GM06990 (cell line): ENCODE data around the gene PROKR1.

Experiments used
- DNase-seq: peaks from one replicate; pipeline ENCODE4 v3.0.0-alpha.2; 2011; ENCODE audit not compliant: insufficient read length; ENCODE audit errors: extremely low read depth
- H3K27me3 ChIP-seq: replicated peaks from 2 replicates; pipeline ENCODE4 v1.6.0; 2011; ENCODE audit warnings: low read length; ENCODE audit not compliant: control insufficient read depth, insufficient read depth
- H3K36me3 ChIP-seq: 2 replicates; pipeline ENCODE4 v1.5.1; 2011; ENCODE audit warnings: low read length; ENCODE audit not compliant: control insufficient read depth, insufficient read depth
- H3K4me3 ChIP-seq: replicated peaks from 2 replicates; pipeline ENCODE4 v1.5.1; 2011; ENCODE audit warnings: low read depth, mild to moderate bottlenecking, control low read depth, low read length
- CTCF ChIP-seq: IDR thresholded peaks from 2 replicates; pipeline ENCODE4 v1.5.1; 2011; ENCODE audit warnings: low read length, control low read depth, mild to moderate bottlenecking, inconsistent platforms; ENCODE audit not compliant: insufficient read depth, poor library complexity, severe bottlenecking

PROKR1 gene

DNA sequence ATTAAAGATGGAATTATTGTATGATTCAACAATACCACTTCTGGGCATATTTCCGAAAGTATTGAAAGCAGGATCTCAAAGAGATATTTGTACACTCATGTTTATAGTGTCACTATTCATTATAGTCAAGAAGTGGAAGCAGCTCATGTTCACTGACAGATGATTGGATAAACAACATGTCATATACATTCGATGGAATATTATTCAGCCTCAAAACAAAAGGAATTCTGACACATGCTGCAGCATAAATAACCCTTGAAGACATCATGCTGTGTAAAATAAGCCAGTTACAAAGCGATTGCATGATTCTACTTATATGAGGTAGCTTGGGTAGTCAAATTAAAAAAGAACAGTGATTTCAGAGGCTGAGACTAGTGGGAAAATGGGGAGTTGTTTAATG is 39.3 kb upstream of the PROKR1 start:
- no peak overlapping the region for H3K4me3 ChIP-seq
- TF ChIP-seq CTCF, result no peak
- DNase-seq, result no peak
- no peaks in the 10 kb centered on the region for H3K27me3 ChIP-seq
- no peaks in the 10 kb centered on the region for H3K36me3 ChIP-seq

GRCh38 chr2:68605939-68606338 is 37.4 kb upstream of the PROKR1 start:
- Histone ChIP-seq H3K4me3 (no peak overlapping the region), H3K36me3 (no peaks in the 10 kb centered on the region), H3K27me3 (no peaks in the 10 kb centered on the region)
- DNase-seq, result no peak
- no peak for TF ChIP-seq CTCF

DNA sequence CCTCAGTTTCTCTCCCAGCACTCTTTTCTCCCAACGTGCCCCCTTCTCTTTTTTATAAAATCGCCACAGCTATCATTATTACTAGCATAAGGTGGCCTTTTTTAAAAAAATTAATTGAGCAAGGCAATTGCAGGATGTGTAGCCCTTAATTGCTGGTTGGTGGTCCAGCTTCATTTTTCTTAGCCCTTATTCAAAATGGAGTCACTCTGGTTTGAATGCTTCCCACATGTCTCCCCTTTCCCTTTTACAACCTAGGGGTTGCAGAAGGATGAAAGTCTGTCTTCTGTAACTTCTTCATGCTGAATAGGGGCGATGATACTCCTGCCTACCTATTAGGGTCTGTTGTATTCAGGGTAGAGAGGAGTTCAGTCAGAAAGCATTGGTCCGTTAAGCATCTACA is 36.6 kb upstream of the PROKR1 start:
- Histone ChIP-seq H3K36me3 (no peaks in the 10 kb centered on the region), H3K4me3 (no peak overlapping the region), H3K27me3 (no peaks in the 10 kb centered on the region)
- TF ChIP-seq CTCF, result no peak
- no peak for DNase-seq

GRCh38 chr2:68607837-68608236 is 35.5 kb upstream of the PROKR1 start:
- TF ChIP-seq CTCF, result no peak
- Histone ChIP-seq H3K4me3 (no peak overlapping the region), H3K36me3 (no peaks in the 10 kb centered on the region), H3K27me3 (no peaks in the 10 kb centered on the region)
- DNase-seq, result no peak

DNA sequence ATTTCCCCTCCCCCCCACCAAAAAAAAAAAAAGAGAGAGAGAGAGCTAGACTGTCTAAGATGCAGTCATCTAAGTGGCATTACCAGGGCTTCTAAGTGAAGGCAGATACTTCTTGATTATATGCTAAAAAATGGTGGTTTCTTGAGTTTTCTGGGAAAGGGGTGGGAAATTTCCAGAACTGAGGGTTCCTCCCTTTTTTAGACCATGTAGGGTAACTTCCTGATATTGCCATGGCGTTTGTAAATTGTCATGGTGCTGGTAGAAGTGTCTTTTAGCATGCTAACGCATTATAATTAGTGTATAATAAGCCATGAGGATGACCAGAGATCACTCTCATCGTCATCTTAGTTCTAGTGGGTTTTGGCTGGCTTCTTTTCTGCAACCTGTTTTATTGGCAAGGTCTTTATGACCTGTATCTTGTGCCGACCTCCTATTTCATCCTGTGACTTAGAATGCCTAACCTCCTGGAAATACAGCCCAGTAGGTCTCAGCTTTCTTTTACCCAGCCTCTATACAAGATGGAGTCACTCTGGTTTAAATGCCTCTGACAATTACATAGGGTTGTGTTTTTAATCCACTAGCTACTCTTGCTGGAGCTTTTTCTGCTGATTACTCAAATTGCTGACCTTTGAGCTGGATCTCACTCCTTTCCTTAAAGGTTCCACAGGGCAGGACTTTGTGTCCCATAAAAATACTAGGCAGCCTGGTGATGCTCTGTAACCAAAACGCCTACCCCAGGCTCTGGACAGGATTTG is 30.4 kb upstream of the PROKR1 start:
- Histone ChIP-seq H3K27me3 (no peaks in the 10 kb centered on the region), H3K4me3 (no peak overlapping the region), H3K36me3 (no peaks in the 10 kb centered on the region)
- TF ChIP-seq CTCF, result no peak
- no peak for DNase-seq

- Histone ChIP-seq H3K27me3 (no peaks in the 10 kb centered on the region), H3K36me3 (no peaks in the 10 kb centered on the region), H3K4me3 (no peak overlapping the region)
- no peak for DNase-seq
- no peak for TF ChIP-seq CTCF
These were observed 22.6 kb upstream of the PROKR1 start for GRCh38 chr2:68620772-68621171.
